Neuronal stem cell (in vitro differentiated cells): ENCODE data around the gene CAMTA1.

Experiments used
- DNase-seq: peaks from one replicate; pipeline ENCODE4 v3.0.0-alpha.2; 2013; ENCODE audit warnings: low spot score
- H2AFZ ChIP-seq: one replicate; pipeline ENCODE4 v1.6.1; 2013; ENCODE audit warnings: mild to moderate bottlenecking, low read length, inconsistent platforms
- H2AK5ac ChIP-seq: 2 replicates; pipeline ENCODE4 v1.6.1; 2013; ENCODE audit warnings: low read depth, mild to moderate bottlenecking, inconsistent platforms, low read length, moderate library complexity, mixed read lengths
- H2BK120ac ChIP-seq: 2 replicates; pipeline ENCODE4 v1.6.1; 2013; ENCODE audit warnings: low read depth, mild to moderate bottlenecking, inconsistent platforms, low read length, moderate library complexity, mixed read lengths
- H2BK12ac ChIP-seq: one replicate; pipeline ENCODE4 v1.6.1; 2013; ENCODE audit warnings: low read length, inconsistent platforms
- H2BK15ac ChIP-seq: 2 replicates; pipeline ENCODE4 v1.6.1; 2013; ENCODE audit warnings: mild to moderate bottlenecking, low read length, inconsistent platforms, mixed read lengths
- H2BK5ac ChIP-seq: one replicate; pipeline ENCODE4 v1.6.1; 2013; ENCODE audit warnings: inconsistent platforms, mild to moderate bottlenecking, low read length, moderate library complexity
- H3K14ac ChIP-seq: one replicate; pipeline ENCODE4 v1.6.1; 2013; ENCODE audit warnings: low read length, inconsistent platforms
- H3K18ac ChIP-seq: 2 replicates; pipeline ENCODE4 v1.6.1; 2013; ENCODE audit warnings: low read length, inconsistent platforms
- H3K23ac ChIP-seq: 2 replicates; pipeline ENCODE4 v1.6.1; 2013; ENCODE audit warnings: low read depth, mild to moderate bottlenecking, mixed read lengths, low read length, inconsistent platforms; ENCODE audit not compliant: poor library complexity
- H3K27ac ChIP-seq: replicated peaks from 3 replicates; pipeline ENCODE4 v1.5.1; 2013; ENCODE audit warnings: low read length, inconsistent platforms
- H3K27me3 ChIP-seq, 3 experiments: 2 replicates each; pipeline ENCODE4 v1.6.1; 2013; ENCODE audit warnings: low read length in 3 of 3, mild to moderate bottlenecking in 2 of 3, inconsistent platforms in 1 of 3, low read depth in 1 of 3, mixed read lengths in 1 of 3, moderate library complexity in 1 of 3; ENCODE audit not compliant: control insufficient read depth in 3 of 3, insufficient read depth in 3 of 3
- H3K36me3 ChIP-seq, 2 donors: replicated peaks in 1 of 2; 2 replicates each; pipeline ENCODE4 v1.6.1; 2013; ENCODE audit warnings: low read length in 2 of 2; ENCODE audit not compliant: control insufficient read depth in 2 of 2, insufficient read depth in 2 of 2
- H3K4ac ChIP-seq: 2 replicates; pipeline ENCODE4 v1.6.1; 2013; ENCODE audit warnings: inconsistent platforms, mild to moderate bottlenecking, low read length, moderate library complexity
- H3K4me1 ChIP-seq, 2 donors: 1 replicate in 1 of 2; 2 replicates in 1 of 2; pipeline ENCODE4 v1.6.1; 2013; ENCODE audit warnings: low read length in 2 of 2, low read depth in 1 of 2; ENCODE audit not compliant: control insufficient read depth in 2 of 2, insufficient read depth in 1 of 2
- H3K4me2 ChIP-seq: one replicate; pipeline ENCODE4 v1.6.1; 2013; ENCODE audit warnings: mild to moderate bottlenecking, low read length, inconsistent platforms; ENCODE audit not compliant: insufficient read depth, poor library complexity, severe bottlenecking
- H3K4me3 ChIP-seq, 2 donors: 2 replicates each; pipeline ENCODE4 v1.5.1; 2013; ENCODE audit warnings: low read length in 2 of 2, mild to moderate bottlenecking in 2 of 2, inconsistent platforms in 1 of 2, moderate library complexity in 1 of 2
- H3K79me1 ChIP-seq: one replicate; pipeline ENCODE4 v1.6.1; 2013; ENCODE audit warnings: low read depth, mild to moderate bottlenecking, inconsistent platforms, low read length, moderate library complexity
- H3K9ac ChIP-seq: one replicate; pipeline ENCODE4 v1.6.1; 2013; ENCODE audit warnings: mild to moderate bottlenecking, low read depth, low read length, inconsistent platforms; ENCODE audit not compliant: poor library complexity
- H3K9me3 ChIP-seq, 2 donors: replicated peaks in 1 of 2; 2 replicates each; pipeline versions ENCODE3 to v1.6.1; 2013; ENCODE audit warnings: low read length in 2 of 2, mild to moderate bottlenecking in 2 of 2, inconsistent platforms in 1 of 2, low read depth in 1 of 2, mixed read lengths in 1 of 2, moderate library complexity in 1 of 2; ENCODE audit not compliant: control insufficient read depth in 2 of 2, insufficient read depth in 1 of 2
- H4K8ac ChIP-seq: one replicate; pipeline ENCODE4 v1.6.1; 2013; ENCODE audit warnings: low read depth, mild to moderate bottlenecking, inconsistent platforms, low read length, moderate library complexity
- H4K91ac ChIP-seq: one replicate; pipeline ENCODE4 v1.6.1; 2013; ENCODE audit warnings: low read length, low read depth, mild to moderate bottlenecking, inconsistent platforms; ENCODE audit not compliant: poor library complexity
- WGBS, 2 donors: extraction: QIAGEN DNeasy Blood & Tissue Kit; methylation state at CpG; one replicate each; pipeline ENCODE4 v1.1.7; 2013; ENCODE audit warnings: missing lambda C conversion rate in 2 of 2, mixed read lengths in 1 of 2; ENCODE audit not compliant: insufficient read length in 2 of 2, insufficient replicate concordance in 1 of 2; ENCODE audit errors: extremely low coverage in 2 of 2; 5-methylcytosine and 5-hydroxymethylcytosine counted together

Gene CAMTA1

DNA sequence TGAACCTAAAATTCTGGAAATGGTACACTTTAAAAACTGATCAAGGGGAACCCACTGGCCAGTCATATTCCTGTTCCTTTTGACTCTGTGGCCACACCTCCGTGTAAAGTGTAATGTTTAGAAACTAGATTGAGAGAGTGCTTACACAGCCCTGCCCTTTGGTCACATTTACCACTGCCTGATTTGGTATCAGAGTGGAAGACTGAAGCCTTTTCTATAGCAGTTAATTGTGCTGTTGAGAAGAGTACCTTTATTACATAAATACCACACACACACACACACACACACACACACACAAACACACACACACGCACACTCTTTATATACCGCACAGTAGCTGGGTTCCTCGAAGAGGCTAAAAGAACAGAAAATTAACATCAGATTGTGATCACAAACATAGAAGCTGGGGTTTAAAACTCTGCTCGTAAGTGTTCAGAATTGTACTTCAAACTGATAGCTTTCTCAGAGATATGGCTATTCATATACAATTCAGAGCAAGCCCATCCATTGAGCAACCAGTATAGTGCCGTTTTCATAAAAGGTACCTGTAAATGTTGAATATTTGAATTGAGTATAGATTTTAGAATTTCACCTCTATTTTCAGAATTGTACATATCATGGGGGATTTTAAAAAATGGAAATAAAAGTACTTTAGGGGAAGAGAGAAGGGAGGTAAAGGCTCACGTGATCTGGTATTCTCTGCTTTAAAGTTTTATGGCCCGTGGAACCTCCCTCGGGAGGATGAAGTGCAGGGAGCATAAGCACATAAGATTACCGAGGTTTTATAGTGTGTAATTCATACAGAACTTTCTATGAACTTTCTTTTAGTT is 37.5 kb downstream of the CAMTA1 start:
- H3K9me3 ChIP-seq = no peaks in the 10 kb centered on the region
- no peaks in the 10 kb centered on the region for H3K27me3 ChIP-seq
- no peak overlapping the region for H3K27ac ChIP-seq
- no CpG with 5 or more reads among the region's 10 CpGs for WGBS, 2 donors
- no peak overlapping the region for H2AFZ ChIP-seq
- no peak overlapping the region for H3K4me2 ChIP-seq
- H2BK5ac ChIP-seq = no peak overlapping the region
- H3K4me3 ChIP-seq = no peak overlapping the region
- no peak overlapping the region for H4K8ac ChIP-seq
- no peak overlapping the region for H3K18ac ChIP-seq
- H2AK5ac ChIP-seq = no peak overlapping the region
- H3K4me1 ChIP-seq = no peaks in the 10 kb centered on the region
- H4K91ac ChIP-seq = no peak overlapping the region
- no peaks in the 10 kb centered on the region for H3K79me1 ChIP-seq
- H3K23ac ChIP-seq = no peak overlapping the region
- H3K14ac ChIP-seq = no peak overlapping the region
- DNase-seq = no peak
- H3K9ac ChIP-seq = no peak overlapping the region
- H3K36me3 ChIP-seq = peaks cover 2 to 18% of the 10 kb centered on the region in 2 donors
- H2BK15ac ChIP-seq = no peak overlapping the region
- H2BK12ac ChIP-seq = no peak overlapping the region
- no peak overlapping the region for H2BK120ac ChIP-seq
- H3K4ac ChIP-seq = no peak overlapping the region

DNA sequence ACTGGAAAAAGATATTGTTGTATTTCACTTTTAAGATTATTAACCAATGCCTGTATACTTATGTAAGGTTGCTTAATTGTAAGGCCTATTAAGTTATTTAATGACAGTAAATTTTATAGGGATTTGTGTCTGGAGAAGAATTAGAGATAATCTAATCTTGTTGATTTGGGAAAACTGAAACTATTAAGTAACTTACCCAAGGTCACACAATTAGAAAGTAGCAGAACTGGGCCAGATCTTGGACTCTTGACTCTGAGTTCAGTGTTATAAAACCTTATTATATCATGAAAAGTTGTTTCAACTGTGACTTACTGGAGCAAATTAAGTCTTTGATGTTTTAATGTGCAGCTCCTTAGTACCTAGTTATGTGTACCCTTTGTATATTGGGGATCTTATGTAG is 38.5 kb downstream of the CAMTA1 start:
- no peak overlapping the region for H3K27ac ChIP-seq
- no peak overlapping the region for H3K18ac ChIP-seq
- no peak overlapping the region for H3K23ac ChIP-seq

GRCh38 chr1:6824665-6825368 is 39.6 kb downstream of the CAMTA1 start:
- Histone ChIP-seq H3K18ac (no peak overlapping the region), H2BK12ac (no peak overlapping the region), H3K14ac (no peak overlapping the region), H3K27ac (no peak overlapping the region), H2BK120ac (no peak overlapping the region), H3K4ac (no peak overlapping the region), H3K27me3 (no peaks in the 10 kb centered on the region), H3K23ac (no peak overlapping the region), H3K79me1 (no peaks in the 10 kb centered on the region), H3K4me2 (no peak overlapping the region), H2AK5ac (no peak overlapping the region), H2AFZ (no peak overlapping the region), H2BK5ac (no peak overlapping the region), H3K36me3 (peaks cover 2 to 26% of the 10 kb centered on the region in 2 donors), H4K8ac (no peak overlapping the region), H2BK15ac (no peak overlapping the region), H3K4me1 (no peaks in the 10 kb centered on the region), H4K91ac (no peak overlapping the region), H3K9ac (no peak overlapping the region), H3K9me3 (peaks cover 0 to 4% of the 10 kb centered on the region in 2 donors), H3K4me3 (no peak overlapping the region)
- no CpG with 5 or more reads among the region's 6 CpGs for WGBS, 2 donors
- no peak for DNase-seq

More for the DNA sequence above, 38.5 kb downstream of the CAMTA1 start:
- H2BK120ac ChIP-seq = no peak overlapping the region
- H3K14ac ChIP-seq = no peak overlapping the region
- H2BK5ac ChIP-seq = no peak overlapping the region
- no peak overlapping the region for H2AFZ ChIP-seq
- no peaks in the 10 kb centered on the region for H3K79me1 ChIP-seq
- no peak overlapping the region for H4K8ac ChIP-seq
- no peak overlapping the region for H2BK12ac ChIP-seq
- DNase-seq = no peak
- no peaks in the 10 kb centered on the region for H3K9me3 ChIP-seq
- no peak overlapping the region for H3K4me2 ChIP-seq
- no peak overlapping the region for H4K91ac ChIP-seq
- H2BK15ac ChIP-seq = no peak overlapping the region
- H3K4me1 ChIP-seq = no peaks in the 10 kb centered on the region
- H3K9ac ChIP-seq = no peak overlapping the region
- peaks cover 2 to 20% of the 10 kb centered on the region in 2 donors for H3K36me3 ChIP-seq
- H3K4me3 ChIP-seq = no peak overlapping the region
- no peaks in the 10 kb centered on the region for H3K27me3 ChIP-seq
- H2AK5ac ChIP-seq = no peak overlapping the region
- no peak overlapping the region for H3K4ac ChIP-seq

GRCh38 chr1:6825828-6826227 is 40.6 kb downstream of the CAMTA1 start:
- WGBS, 2 donors = no CpG with 5 or more reads among the region's 4 CpGs
- Histone ChIP-seq H2AFZ (no peak overlapping the region), H3K4me2 (no peak overlapping the region)

More at GRCh38 chr1:6825828-6826227, 40.6 kb downstream of the CAMTA1 start:
- DNase-seq = no peak
- no peak overlapping the region for H4K8ac ChIP-seq
- no peak overlapping the region for H3K4ac ChIP-seq
- H2BK12ac ChIP-seq = no peak overlapping the region
- H3K4me3 ChIP-seq = no peak overlapping the region
- no peaks in the 10 kb centered on the region for H3K4me1 ChIP-seq
- no peak overlapping the region for H2BK120ac ChIP-seq
- H3K27ac ChIP-seq = no peak overlapping the region
- H2BK15ac ChIP-seq = no peak overlapping the region
- no peak overlapping the region for H3K23ac ChIP-seq
- no peak overlapping the region for H4K91ac ChIP-seq
- H2AK5ac ChIP-seq = no peak overlapping the region
- no peak overlapping the region for H3K9ac ChIP-seq
- H3K36me3 ChIP-seq = peaks cover 2 to 26% of the 10 kb centered on the region in 2 donors
- no peaks in the 10 kb centered on the region for H3K27me3 ChIP-seq
- no peak overlapping the region for H3K18ac ChIP-seq
- no peak overlapping the region for H3K14ac ChIP-seq
- H3K9me3 ChIP-seq = peaks cover 0 to 4% of the 10 kb centered on the region in 2 donors
- H3K79me1 ChIP-seq = no peaks in the 10 kb centered on the region
- no peak overlapping the region for H2BK5ac ChIP-seq
